NCI-H146 treated with DMSO at 0.1 percent for 48 hours (cell line): ENCODE data around the gene RPGRIP1L.

ENCODE experiments used
- DNase-seq: peaks from one replicate; lab custom pipeline; 2025; ENCODE audit not compliant: unreplicated experiment; lab: John Stamatoyannopoulos, UW

The RPGRIP1L gene

DNA sequence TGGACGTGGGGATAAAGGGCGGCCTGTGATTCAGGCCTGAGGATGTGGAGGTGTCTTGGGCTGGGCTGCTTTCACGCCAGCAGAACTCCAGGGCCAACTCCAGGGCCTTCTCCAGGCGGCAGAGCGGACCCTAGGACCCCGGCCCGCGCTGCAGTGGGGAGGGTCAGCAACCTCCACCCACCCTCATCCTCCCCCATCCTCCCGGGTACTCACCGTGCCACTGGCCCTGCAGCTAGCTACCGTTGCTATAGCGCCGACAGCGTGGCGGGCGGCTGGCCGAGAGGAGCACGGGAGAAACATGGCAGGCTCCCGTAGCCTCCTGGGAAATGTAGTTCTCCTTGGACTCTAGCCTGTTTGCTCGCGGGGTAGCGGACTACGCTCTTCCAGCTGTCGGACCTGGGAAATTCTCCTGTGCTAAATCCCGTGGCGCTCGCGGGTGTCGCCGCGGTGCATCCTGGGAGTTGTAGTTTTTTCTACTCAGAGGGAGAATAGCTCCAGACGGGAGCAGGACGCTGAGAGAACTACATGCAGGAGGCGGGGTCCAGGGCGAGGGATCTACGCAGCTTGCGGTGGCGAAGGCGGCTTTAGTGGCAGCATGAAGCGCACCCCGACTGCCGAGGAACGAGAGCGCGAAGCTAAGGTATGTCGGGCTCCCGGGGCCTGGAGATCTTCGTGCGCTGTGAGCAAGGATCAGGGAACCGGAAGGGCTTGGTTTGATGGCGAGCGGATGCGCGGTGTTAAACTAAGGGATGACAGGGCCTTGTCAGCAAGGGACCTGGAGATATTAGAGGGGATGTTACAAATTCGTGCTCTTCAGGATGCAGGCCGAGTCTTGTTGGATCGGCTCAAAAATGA lies at the start of gene RPGRIP1L, which contains the start of gene FTO:
Gene RPGRIP1L (minus strand): TSS at position 270 of the 855 bp plus-strand sequence. CDS start 3,136 bp downstream, outside the sequence.
Gene FTO (plus strand): TSS at position 567 of the 855 bp plus-strand sequence.
- DNase-seq: peak; percentile 93

GRCh38 chr16:53753431-53753830 lies 49.8 kb upstream of the RPGRIP1L start:
- DNase-seq: no peak

DNA sequence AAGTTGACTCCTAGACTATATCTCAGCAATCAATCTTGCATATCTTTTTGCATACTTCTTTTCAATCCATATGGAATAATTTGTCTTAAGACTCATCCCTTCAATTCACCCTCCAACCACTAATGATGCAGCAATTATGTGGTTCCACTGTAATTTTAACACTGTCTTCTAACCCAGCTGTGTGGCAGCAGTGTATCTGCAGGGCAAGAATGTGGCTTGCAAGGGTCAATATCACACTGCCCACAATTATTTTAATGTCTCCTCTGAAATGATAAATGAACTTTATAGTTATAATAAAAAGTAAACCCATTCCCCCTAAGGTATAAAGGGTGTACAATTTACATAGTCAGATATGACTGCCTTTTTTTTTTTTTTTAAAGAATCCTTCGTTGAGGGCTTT lies 48.9 kb upstream of the RPGRIP1L start:
- no peak for DNase-seq

DNA sequence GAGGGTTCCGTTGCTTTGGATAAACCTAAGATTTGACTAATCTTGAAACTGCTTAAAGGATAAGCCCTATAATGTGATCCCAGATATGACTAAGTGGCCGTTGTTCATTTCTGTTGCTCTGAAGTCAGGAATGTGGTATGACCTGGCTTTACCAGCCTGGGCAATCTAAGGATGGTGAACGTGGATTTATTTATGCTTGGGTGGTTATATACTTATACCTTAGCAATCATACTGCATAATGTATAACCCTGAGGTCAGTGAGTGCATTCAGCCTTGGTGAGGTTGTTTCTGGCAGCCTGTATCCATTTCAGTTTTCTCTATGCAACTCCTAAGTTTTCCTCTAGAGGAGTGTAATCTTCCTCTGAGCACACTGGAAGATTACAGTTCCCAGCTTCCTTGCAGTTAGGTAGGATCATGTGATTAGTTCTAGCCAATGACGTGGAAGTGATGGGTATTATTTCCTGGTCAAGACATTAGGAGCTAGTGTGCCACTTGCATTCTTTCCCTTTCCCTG lies 42.2 kb upstream of the RPGRIP1L start:
- no peak for DNase-seq

DNA sequence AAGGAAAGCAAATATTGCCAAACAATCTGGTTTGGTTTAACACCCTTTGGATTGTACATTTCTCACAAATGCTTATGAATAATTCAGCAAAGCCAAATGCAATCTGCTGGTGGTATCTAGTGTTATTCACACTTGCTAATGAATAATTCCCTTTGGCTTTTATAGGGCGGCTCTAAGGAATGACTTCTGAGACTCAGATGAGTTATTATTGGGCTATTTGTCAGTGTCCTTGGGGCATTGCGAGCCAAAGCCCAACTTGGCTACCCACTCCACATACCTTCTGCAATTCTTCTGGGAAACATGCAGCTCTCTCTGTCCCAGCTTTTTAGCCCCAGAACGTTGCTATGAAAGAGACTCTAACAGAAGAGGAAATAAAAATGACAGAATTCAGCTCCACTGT lies 41.4 kb upstream of the RPGRIP1L start:
- no peak for DNase-seq

DNA sequence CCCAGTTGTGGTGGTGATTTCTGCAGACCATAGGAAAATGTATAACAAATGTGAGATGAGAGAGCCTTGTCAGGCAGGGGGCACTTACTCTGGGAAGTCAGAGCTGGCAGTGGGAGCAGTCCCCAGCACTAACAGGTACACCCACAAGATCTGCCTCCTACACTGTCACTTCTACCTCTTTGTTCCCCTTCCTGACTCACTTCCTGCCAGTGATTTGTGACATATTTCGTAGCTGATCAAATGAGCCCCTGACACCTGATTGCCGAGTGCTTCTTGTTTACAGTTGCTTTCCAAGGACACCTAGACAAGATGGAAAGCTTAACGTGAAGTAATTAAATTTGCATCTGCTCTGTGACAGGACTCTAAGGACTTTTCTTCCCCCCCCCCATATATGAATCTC lies 40.8 kb upstream of the RPGRIP1L start:
- no peak for DNase-seq

DNA sequence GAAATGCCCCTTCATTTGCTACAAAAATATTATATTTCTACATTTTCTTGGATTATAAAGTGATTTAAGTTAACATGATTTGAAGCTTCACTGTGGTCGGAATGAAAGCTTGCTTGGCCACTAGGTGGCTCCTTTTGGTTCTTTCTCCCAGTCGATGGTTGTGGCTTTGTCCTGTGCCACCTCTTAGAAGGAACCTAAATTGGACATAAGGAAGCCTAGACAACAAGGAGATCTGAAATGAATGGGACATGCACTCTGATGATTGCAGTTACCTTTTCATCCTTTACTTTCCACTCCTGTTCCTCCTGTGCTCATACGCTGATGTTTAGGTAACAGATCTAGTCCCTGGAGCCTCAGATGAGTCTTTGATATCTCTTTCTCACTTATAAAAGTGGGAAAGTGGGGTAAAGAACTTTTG lies 39.5 kb upstream of the RPGRIP1L start:
- DNase-seq: no peak

DNA sequence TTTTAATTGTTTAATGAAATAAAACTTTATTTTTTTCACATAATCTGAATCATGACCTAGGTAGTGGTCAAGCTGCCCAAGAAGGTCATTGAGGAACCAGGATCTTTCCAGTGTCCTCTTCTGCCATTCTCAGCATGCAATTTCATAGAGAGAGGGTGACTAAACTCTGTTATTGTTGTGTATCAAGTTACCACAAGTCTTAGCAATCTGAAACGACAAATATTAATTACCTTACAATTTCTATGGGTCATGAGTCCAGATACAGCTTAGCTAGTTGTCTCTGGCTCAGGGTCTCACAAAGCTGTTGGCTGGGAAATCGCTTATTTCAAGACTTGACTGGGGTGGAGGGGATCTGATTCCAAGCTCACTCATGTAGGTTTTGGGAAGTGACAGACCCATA lies 37.9 kb upstream of the RPGRIP1L start:
- DNase-seq: no peak

- no peak for DNase-seq
Observed at GRCh38 chr16:53740933-53741531, 37.4 kb upstream of the RPGRIP1L start.

GRCh38 chr16:53740476-53740875 lies 36.8 kb upstream of the RPGRIP1L start:
- DNase-seq: no peak

DNA sequence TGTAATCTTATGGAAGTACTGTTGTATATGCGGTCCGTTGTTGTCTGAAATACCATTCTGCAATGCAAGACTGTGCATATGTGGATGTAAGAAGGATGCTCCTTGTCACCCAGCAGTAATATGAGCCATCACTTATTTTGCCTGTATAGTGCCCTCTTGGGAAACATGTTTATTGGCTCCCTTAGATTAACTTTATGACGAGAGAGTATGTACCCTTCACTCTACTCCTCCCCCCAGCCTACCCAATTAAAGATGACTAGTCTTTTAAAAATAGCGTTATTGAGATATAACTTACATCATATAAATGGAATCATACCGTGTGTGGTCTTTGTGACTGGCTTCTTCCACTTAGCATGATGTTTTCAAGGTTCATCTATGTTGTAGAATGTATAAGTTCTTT lies 33.9 kb upstream of the RPGRIP1L start:
- no peak for DNase-seq

GRCh38 chr16:53736297-53736696 lies 32.6 kb upstream of the RPGRIP1L start:
- DNase-seq: no peak

- no peak for DNase-seq
Observed at GRCh38 chr16:53734908-53735307, 31.2 kb upstream of the RPGRIP1L start.

GRCh38 chr16:53732296-53732929 lies 28.8 kb upstream of the RPGRIP1L start:
- peak; percentile 81 for DNase-seq

- no peak for DNase-seq
Observed at GRCh38 chr16:53730693-53731092, 27.0 kb upstream of the RPGRIP1L start.

DNA sequence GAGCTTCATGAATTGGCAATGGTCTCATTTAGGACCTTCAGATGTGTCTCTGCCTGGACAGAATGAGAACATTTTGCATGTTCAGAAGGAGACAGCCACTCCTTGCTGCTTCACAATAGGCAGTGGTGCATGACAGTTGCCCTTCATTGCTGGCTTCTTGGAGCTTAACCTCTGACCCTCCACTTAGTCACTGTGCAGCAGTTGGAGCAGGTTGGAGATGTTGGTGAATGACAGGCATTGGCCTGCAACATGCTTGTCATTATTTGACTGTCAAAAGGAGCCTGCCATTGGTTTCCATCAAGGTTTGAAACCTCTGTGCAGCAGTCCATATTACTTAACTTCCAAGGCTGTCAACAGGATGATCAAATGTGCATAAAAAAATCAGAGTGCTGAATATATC lies 23.0 kb upstream of the RPGRIP1L start:
- no peak for DNase-seq

DNA sequence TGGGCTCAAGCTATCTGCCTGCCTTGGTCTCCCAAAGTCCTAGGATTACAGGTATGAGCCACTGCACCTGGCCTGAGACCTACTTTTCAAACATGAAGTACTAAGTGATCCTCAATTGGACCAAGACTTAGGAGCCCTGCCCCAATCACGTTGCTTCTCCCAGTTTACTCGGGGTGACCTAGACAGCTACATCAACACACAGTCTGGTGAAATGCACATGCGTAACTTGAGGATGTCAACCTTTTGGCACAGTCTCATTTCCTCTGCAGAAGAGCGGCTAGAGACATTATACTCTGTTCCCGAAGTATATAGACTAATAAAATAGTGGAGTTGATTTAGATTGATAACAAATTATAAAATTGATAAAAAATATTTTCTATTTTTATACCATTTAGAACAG lies 17.4 kb upstream of the RPGRIP1L start:
- no peak for DNase-seq

GRCh38 chr16:53717577-53717976 lies 13.9 kb upstream of the RPGRIP1L start:
- DNase-seq: no peak

GRCh38 chr16:53715023-53715384 lies 11.3 kb upstream of the RPGRIP1L start:
- DNase-seq: no peak

GRCh38 chr16:53714205-53715022 lies 10.8 kb upstream of the RPGRIP1L start:
- DNase-seq: peak; percentile 83
